GM21737 (cell line): ENCODE results near the gene PILRA.
"Not testable (repeated sequence)": the region's sequence is repeated elsewhere in the genome, so short reads cannot be mapped to it uniquely, and the experiment has no call there.

ENCODE experiments used
- ATAC-seq: cut with Tn5 transposase; IDR thresholded peaks from one replicate; pipeline ENCODE4 v1.9.1; 2021; ENCODE audit warnings: mild to moderate bottlenecking, moderate library complexity; ENCODE audit not compliant: unreplicated experiment

The PILRA gene

GRCh38 chr7:100357131-100357561, 16.1 kb upstream of the PILRA start:
- no peak for ATAC-seq

- peak; percentile 50 for ATAC-seq
Observed at GRCh38 chr7:100358027-100358856, 15.0 kb upstream of the PILRA start, which contains the start of gene PILRB. Gene PILRB (plus strand): TSS chr7:100358117. CDS start chr7:100358303, 186 bp downstream.

GRCh38 chr7:100358857-100359212, 14.5 kb upstream of the PILRA start:
- no peak for ATAC-seq

- ATAC-seq = no peak
Observed at GRCh38 chr7:100360135-100360854, 13.0 kb upstream of the PILRA start.

GRCh38 chr7:100363098-100363497, 10.2 kb upstream of the PILRA start:
- no peak for ATAC-seq

- ATAC-seq = not testable (repeated sequence)
Observed at GRCh38 chr7:100363797-100364196, 9.5 kb upstream of the PILRA start.

GRCh38 chr7:100364480-100364879, 8.8 kb upstream of the PILRA start:
- ATAC-seq = no peak

GRCh38 chr7:100365998-100366367, 7.3 kb upstream of the PILRA start:
- ATAC-seq = not testable (repeated sequence)

GRCh38 chr7:100366411-100367250, 6.7 kb upstream of the PILRA start:
- ATAC-seq = no peak

GRCh38 chr7:100367251-100367620, 6.1 kb upstream of the PILRA start:
- no peak for ATAC-seq

- ATAC-seq = no peak
Observed at GRCh38 chr7:100367676-100368613, 5.3 kb upstream of the PILRA start.

- ATAC-seq = peak; percentile 49
Observed at GRCh38 chr7:100369105-100369504, 4.2 kb upstream of the PILRA start.

GRCh38 chr7:100370303-100370702, 3.0 kb upstream of the PILRA start:
- ATAC-seq = no peak

GRCh38 chr7:100370746-100371145, 2.5 kb upstream of the PILRA start:
- no peak for ATAC-seq

- no peak for ATAC-seq
Observed at GRCh38 chr7:100371561-100372171, 1.6 kb upstream of the PILRA start.

GRCh38 chr7:100372256-100372655, 1.0 kb upstream of the PILRA start:
- ATAC-seq = no peak

GRCh38 chr7:100372694-100373093, 593 bp upstream of the PILRA start:
- no peak for ATAC-seq

- ATAC-seq = not testable (repeated sequence)
Observed at GRCh38 chr7:100373870-100374598, 747 bp downstream of the PILRA start.

GRCh38 chr7:100374601-100375000, 1.3 kb downstream of the PILRA start:
- ATAC-seq = no peak
